Left renal cortex interstitium (tissue), 4 donors: ENCODE data around the gene NFIA. TPM values are rescaled to one million over a fixed set of nuclear protein-coding genes. Genes with fewer than 3 reads are reported as not detected.
A peak's percentile ranks its signal among the peaks of the same experiment; 100 is the strongest.

Source experiments
- DNase-seq, 4 donors: peaks; one replicate each; pipeline ENCODE4 v3.0.0-alpha.2; 2013; ENCODE audit warnings: low read depth in 4 of 4, low spot score in 2 of 4, missing footprints in 1 of 4
- polyA plus RNA-seq, 4 donors: library from polyadenylated mRNA; unstranded; fragments of 120-200 nt; gene quantifications; one replicate each; pipeline ENCODE4 v1.2.1, GENCODE V29; 2013; ENCODE audit not compliant: insufficient read length in 4 of 4

The NFIA gene
- polyA plus RNA-seq, result 10 to 100 TPM; 15.6 to 19.6 (median 16.0) TPM

DNA sequence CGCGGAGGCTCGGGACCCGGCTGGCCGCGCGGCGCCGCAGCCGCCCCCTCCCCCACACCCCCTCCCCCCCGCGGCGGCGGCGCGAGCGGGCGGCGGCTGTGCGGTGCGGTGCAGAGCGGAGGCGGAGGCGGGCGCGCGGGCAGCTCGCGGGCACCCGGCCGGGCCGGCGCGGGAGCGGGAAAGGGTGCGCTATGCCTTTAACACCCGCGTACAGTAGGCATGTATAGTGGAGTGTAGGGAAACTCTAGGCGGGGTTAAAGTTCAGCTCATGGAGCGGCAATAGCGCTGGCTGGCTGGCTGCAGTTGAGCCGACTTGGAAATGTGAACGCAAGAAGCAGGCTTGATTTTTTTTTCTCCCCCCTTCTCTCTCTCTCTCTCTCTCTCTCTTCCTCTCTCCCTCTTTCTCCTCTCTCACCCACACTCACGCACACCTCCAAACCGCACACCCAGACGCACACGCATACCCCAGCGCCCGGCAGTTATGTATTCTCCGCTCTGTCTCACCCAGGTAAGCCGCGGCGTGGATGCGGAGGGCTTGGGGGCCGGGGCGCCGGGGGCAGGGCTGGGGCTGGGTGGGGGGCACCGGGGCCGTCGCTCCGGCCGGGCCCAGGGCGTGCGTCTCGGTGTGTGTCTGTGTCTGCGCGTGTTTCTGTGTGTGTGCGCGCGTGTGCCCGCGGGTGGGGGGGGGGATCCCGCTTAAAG, at the start of gene NFIA:
TSS of gene NFIA (plus strand) at position 251 of the 702 bp plus-strand sequence.
- DNase-seq, result peak in 1 of 4 donors; percentile 66

GRCh38 chr1:61035880-61036279, 46.5 kb upstream of the NFIA start:
- DNase-seq, result no peak

DNA sequence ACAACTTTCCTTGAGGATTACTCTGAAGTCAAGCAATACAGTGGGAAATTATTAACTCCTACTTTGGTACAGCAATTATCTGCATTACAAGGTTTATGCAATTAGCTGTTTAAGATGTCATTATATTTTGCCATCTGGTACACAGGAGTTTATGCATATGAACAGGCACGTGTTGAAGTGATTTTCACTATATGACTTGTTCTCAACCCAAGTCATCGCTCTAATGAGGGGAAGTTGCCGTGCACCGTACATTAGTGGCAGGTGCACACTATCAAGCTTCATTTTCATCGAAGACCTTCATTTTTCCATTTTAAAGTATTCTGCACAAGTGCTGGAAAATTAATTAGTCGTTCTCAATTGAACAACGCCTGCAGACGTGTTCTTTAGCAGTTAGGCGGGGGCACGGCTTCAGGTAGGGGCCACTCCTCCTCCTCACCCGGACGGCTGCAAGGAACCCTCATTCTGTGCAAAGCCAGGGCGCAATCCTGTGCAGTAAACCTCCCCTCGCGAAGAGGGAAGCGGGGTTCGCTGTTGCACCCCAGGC, 39.8 kb upstream of the NFIA start:
- no peak for DNase-seq

GRCh38 chr1:61043010-61043820, 39.1 kb upstream of the NFIA start:
- peak in 1 of 4 donors; percentile 55 for DNase-seq

DNA sequence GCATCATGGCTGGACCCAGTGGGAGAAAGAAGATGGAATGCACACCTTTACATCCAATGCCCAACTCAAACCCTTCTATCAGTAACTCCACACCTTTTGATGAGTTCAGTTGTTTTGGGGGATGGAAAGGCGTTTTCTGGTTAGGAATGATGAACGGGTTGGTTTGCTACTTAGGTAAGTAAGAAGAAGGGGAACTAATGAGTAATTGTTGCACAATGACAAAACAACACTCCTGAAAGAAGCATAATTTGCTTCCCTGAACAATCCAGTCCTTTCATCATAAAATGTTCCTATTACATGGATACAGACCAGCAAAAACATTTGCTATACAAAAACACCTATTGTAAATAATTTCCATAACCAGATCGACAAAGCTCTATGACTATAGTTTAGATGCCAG, 35.9 kb upstream of the NFIA start:
- DNase-seq, result no peak

DNA sequence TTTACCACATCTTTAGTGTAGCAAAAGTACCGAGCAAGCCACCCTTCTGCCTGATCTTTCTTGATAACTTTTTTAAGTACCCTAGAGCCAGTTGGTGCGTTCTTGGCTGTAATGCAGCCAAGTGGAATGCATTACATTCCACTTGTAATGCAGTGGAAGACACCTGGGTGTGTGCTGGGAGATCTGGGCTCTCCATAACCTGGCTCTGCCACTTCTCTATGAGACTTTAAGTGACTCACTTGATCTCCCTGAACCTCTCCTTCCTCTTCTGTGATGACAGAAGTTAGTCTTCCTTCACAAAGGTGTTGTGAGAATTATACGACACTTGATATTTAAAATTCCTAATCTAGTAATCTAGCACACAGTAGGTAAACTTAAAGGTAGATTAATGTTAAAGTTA, 35.3 kb upstream of the NFIA start:
- DNase-seq, result no peak

GRCh38 chr1:61049850-61050540, 32.4 kb upstream of the NFIA start:
- peak; percentile 78 to 90 (median 85) for DNase-seq

DNA sequence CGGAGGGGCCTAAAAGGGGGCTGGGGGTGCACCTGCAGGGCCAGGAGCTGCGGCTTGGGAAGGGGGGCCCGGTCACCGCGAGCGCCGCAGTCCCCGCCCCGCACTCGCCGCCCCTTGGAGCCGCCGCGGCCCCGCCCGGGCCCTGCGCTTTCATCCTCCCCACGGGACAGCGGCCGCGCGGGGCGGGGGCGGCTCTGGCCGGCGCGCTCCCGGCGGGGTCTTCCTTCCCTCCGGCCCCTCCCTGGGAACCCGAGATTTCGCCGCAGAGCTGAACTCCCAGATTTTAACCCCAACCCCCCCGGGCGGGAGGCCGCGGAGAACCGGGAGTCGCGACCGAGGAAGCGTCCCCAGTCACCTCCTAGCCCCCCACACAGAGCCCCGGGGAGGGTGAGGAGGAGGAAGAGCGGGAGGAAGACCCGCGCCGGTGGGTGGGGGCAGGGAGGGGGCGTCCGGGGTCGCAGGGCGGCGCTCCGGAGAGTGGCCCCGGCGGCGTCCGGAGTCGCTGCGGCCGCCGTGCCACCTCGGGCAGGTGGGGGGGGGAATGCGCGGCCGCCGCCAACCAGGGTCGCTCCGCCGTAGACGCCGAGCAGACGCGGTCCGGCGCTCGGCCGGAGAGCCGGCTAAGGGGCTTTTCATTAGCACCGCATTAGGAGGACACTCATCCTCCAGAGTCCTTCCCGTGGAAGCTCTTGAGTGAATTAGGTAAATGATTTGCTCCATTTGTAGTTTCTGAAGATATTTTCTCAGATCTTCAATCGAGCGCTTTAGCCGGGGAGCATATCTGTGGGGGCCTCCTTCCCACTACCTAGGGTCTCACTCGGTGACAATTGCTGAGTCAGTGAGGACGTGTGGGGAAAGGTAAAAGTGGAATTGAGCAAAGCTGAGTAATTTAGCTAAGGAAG, 31.6 kb upstream of the NFIA start:
- no peak for DNase-seq

- DNase-seq, result no peak
Measured at GRCh38 chr1:61051443-61051718, 31.0 kb upstream of the NFIA start.

DNA sequence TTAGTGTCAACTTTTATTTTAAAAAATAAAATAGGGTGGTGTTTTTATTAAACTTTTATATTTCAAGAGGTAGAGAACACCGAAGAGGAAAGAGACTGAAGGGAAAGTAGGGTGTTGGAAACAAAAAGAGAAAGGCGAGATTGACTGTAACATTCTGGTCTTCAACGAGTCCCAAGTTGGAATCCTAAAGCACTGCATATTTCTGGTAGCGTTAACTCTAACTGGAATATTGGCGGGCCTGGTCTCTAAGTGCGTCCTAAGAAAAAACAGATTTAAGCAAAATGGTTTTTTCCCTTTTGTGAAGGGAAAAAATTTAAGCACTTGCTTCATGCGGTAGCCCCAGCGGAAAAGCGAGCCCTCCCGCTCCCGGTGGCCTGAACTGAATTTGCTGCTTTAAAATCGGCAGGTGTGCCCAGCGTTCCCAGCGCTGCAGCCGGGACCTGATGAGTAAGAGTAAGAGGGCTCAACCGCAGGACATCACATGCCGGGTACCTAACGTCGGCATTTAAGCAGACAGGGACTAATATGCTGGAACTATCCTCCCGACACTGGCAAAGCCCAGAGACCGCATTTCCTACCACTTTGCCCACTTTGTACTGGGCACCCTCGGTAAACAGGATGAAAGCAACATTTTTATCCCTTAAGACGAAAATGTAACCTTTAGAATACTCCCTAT, 30.5 kb upstream of the NFIA start:
- no peak for DNase-seq

- no peak for DNase-seq
Measured at GRCh38 chr1:61052395-61053225, 29.8 kb upstream of the NFIA start.

GRCh38 chr1:61053226-61053711, 29.1 kb upstream of the NFIA start:
- DNase-seq, result no peak

GRCh38 chr1:61053712-61054600, 28.4 kb upstream of the NFIA start:
- no peak for DNase-seq

DNA sequence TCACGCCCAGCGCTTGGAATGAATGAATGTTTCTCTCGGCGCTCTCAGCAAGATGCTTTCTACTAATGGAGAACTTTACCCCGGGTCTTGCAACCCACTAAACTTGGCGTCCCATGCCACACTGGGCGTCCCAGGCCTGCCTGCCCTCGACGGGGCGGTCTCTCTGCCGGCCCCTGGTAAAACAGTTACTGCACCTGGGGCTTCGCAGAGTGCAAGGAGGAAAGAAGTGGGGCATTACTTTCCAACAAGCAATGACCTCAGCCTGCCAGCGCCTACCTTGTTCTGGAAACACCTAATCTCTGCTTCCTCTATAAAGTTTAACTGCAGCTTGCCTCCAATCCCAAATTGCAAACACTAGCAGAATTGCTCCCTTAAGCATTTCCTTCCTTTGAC, 27.8 kb upstream of the NFIA start:
- no peak for DNase-seq

GRCh38 chr1:61055110-61055614, 27.2 kb upstream of the NFIA start:
- no peak for DNase-seq

- DNase-seq, result no peak
Measured at GRCh38 chr1:61056196-61056572, 26.2 kb upstream of the NFIA start.

DNA sequence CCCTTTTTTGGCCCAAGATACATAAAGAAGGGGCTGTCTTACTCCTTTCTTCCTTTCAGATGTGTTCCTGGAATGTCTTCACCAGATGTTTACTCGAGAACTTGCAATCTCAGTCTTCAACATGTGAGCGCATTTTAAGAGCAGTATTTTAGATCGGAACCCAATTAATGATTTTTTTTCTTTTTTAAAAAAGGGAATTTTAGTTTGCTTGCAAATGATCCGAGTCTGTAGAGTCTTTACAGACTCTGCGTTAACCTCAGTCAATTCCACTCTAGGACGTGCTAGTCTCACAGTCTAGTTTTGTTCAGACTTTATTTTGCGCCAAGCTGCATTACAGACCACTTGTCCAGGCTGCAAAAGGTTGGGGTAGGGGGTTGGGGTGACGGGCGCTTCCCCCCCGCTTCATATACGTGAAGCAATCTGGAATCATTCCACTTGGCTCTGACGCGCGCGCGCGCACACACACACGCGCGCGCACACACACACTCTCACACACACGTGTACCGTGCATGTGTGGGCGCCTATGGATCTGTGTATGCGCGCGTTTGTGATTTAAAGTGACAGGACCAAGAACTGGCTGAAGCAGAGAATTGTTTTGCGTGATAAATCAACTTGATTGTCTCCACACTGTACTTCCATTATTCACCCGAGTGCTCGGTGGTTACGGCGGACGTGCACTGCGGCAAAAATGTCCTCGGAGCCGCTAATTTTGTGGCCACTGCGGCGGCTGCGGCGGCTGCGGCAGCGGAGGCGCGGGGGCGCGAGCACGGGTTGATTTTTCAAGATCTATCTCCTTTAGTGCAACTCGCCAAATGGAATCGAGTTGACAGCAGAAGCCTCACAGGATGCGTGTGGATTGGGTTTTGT, 25.6 kb upstream of the NFIA start:
- DNase-seq, result peak in 1 of 4 donors; percentile 79
